NCI-H446 (cell line): ENCODE data around the gene ALKBH8.
"Not testable (repeated sequence)": the region's sequence is repeated elsewhere in the genome, so short reads cannot be mapped to it uniquely, and the experiment has no call there.

ENCODE experiments used
- DNase-seq, 2 experiments: peaks; one replicate each; lab custom pipeline; 2025; lab: John Stamatoyannopoulos, UW

ALKBH8 gene

GRCh38 chr11:107505647-107506225 lies 59.8 kb downstream of the ALKBH8 start:
- no peak for DNase-seq

GRCh38 chr11:107504981-107505380 lies 60.6 kb downstream of the ALKBH8 start:
- DNase-seq, result no peak

GRCh38 chr11:107501713-107502112 lies 63.8 kb downstream of the ALKBH8 start:
- DNase-seq, result no peak

GRCh38 chr11:107497371-107497770 lies 68.2 kb downstream of the ALKBH8 start:
- DNase-seq, result not testable (repeated sequence)

GRCh38 chr11:107496011-107496410 lies 69.5 kb downstream of the ALKBH8 start:
- DNase-seq, result no peak

- no peak for DNase-seq
These were observed 71.5 kb downstream of the ALKBH8 start for GRCh38 chr11:107494055-107494454.

DNA sequence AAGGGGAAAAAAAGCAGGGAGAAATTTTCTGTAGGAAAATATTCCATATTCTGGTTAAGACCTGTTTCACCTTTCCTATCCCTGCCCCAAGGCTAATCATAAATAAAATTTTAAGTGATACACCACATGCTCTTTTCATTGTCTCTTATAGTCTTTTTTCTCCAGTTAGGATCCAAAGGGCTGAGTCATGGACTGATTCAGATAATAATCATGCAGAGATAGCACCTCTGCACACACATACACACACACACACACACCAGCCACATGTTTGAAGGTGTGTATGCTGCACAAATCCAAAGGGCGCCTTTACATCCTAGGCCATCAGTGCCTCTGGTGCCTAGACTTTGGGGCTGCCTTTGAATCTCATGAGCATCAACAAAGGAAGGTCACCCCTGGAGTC lies 72.4 kb downstream of the ALKBH8 start:
- no peak for DNase-seq

DNA sequence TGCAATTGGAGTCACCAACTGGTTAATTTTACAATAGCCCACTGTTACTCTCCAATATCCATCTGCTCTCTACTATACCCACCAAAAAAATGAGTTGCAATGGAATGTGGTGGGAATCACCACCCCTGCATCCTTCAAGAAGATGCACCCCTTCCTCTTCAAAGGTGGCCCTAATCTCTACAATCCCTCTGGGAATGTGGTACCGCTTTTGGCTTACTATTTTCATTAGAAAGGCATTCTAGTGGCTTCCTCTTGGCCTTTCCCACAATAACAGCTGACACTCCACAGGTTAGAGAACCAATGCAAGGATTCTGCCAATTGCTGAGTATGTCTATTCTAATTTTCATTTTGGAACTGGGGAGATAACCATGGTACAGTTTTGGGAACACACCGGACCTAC lies 74.7 kb downstream of the ALKBH8 start:
- no peak for DNase-seq

GRCh38 chr11:107482234-107482633 lies 83.3 kb downstream of the ALKBH8 start:
- no peak for DNase-seq

GRCh38 chr11:107478922-107479321 lies 86.6 kb downstream of the ALKBH8 start:
- no peak for DNase-seq

DNA sequence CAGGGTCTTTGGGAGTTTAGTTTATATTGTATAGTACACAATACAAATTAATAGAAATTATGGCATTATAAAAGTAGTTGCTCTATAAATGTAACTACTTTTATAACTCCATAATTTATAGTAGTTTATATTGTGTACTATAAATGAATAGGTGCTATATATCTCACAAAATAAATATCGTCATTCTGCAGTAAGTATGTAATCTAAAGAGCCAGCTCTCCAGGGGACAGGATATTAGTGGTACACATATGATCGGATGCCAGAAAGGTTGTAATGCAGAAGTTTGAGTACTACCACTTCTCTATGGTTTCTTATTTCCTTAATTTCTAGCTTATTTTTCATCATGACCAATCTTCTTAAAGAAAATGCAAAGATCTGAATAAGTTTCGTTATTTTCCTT lies 87.7 kb downstream of the ALKBH8 start:
- DNase-seq, result no peak

- no peak for DNase-seq
These were observed 91.7 kb downstream of the ALKBH8 start for GRCh38 chr11:107473792-107474191.

DNA sequence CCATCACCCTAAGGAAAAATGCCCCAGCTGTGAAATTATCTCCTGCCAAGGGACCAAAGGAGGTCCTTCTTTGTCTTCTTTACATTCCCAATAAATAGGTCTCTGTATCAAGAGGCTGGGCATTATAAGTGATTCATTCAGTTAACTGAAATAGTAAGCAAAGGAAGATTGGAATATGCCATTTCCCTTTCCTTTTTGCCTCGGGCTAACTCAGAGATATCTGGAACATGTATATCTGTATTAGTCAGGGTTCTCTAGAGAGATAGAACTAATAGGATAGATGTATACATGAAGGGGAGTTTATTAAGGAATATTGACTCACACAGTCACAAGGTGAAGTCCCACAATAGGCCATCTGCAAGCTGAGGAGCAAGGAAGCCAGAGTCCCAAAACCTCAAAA lies 92.6 kb downstream of the ALKBH8 start:
- no peak for DNase-seq

DNA sequence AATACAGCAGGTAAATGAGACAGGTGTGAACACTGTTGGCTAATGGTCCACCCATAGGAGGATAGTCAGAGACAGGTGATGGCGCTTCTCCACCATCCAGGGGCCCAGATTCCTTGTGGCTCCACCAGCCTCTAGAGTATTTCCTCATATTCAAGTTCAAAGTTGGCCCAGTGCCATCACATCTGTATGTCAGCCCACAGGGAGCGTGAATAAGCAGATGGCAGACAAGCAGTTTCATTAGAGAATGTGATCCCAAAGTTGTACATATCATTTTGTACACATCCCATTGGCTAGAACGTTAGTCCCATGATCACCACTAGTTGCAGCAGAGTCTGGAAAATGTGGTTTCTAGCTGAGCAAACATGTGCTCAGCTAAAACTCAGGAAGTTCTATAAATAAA lies 96.9 kb downstream of the ALKBH8 start:
- DNase-seq, result peak in 1 of 2 experiments; percentile 50

- no peak for DNase-seq
These were observed 97.8 kb downstream of the ALKBH8 start for GRCh38 chr11:107467696-107468095.

GRCh38 chr11:107466275-107466866 lies 99.2 kb downstream of the ALKBH8 start:
- peak in 1 of 2 experiments; percentile 13 for DNase-seq

GRCh38 chr11:107457558-107458271 lies 107.8 kb downstream of the ALKBH8 start, which contains the start of gene CWF19L2:
TSS of gene CWF19L2 (minus strand) at chr11:107457825. CDS start at chr11:107457816, 9 bp downstream.
- peak; percentile 88 to 98 for DNase-seq

- no peak for DNase-seq
These were observed 108.4 kb downstream of the ALKBH8 start for GRCh38 chr11:107457205-107457557.

DNA sequence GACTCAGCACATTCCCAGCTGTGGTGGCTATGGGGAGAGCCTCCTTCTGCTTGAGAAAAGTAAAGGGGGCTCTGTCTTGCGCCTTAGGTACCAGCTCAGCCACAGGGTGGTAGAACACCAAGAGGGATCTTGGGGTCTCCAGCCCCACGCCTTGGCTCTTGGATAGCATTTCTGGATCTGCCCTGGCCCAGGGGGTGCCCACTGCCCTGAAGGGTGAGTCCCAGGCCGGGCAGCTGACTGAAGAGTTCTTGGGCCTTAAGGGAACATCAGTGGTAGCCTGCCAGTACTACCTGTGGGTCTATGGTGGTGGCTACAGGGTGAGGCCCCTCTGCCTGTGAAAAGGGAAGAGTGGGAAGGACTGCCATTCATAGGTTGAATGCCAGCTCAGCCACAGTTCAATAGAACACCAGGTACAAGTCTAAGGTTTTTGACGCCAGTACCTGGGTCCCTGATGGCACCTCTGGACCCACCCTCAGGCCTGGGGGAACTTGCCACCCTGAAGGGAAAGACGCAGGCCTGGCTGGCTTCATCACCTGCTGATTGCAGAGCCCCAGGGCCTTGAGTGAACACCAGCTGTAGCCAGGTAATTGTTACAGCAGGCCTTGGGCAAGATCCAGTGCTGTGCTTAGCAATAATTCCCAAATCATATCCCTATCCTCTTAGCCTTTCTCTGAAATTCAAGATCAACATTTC lies 111.8 kb downstream of the ALKBH8 start:
- no peak for DNase-seq
